GM10266 (cell line): ENCODE results near the gene RRN3.

Experiments used
- DNase-seq: peaks from one replicate; pipeline ENCODE4 v3.0.0; 2012; ENCODE audit errors: extremely low spot score
- CTCF ChIP-seq: IDR thresholded peaks from 2 replicates; pipeline ENCODE4 v1.5.1; 2012; ENCODE audit warnings: mild to moderate bottlenecking, low read depth; ENCODE audit not compliant: control insufficient read depth, insufficient read depth; ENCODE audit errors: missing control alignments

Gene RRN3

GRCh38 chr16:15059324-15059723 lies 34.7 kb downstream of the RRN3 start:
- no peak for DNase-seq
- no peak for TF ChIP-seq CTCF

GRCh38 chr16:15057681-15058417 lies 36.2 kb downstream of the RRN3 start:
- no peak for TF ChIP-seq CTCF
- no peak for DNase-seq

GRCh38 chr16:15055141-15056053 lies 38.7 kb downstream of the RRN3 start:
- peak; percentile 35 for DNase-seq
- TF ChIP-seq CTCF, result peak; percentile 46

- DNase-seq, result no peak
- no peak for TF ChIP-seq CTCF
Observed at GRCh38 chr16:15054357-15055140, 39.5 kb downstream of the RRN3 start.

- DNase-seq, result no peak
- no peak for TF ChIP-seq CTCF
Observed at GRCh38 chr16:15053904-15054303, 40.2 kb downstream of the RRN3 start.

GRCh38 chr16:15052747-15053476 lies 41.2 kb downstream of the RRN3 start:
- no peak for DNase-seq
- no peak for TF ChIP-seq CTCF
